ENCODE results near the gene UBTD1.

DNA sequence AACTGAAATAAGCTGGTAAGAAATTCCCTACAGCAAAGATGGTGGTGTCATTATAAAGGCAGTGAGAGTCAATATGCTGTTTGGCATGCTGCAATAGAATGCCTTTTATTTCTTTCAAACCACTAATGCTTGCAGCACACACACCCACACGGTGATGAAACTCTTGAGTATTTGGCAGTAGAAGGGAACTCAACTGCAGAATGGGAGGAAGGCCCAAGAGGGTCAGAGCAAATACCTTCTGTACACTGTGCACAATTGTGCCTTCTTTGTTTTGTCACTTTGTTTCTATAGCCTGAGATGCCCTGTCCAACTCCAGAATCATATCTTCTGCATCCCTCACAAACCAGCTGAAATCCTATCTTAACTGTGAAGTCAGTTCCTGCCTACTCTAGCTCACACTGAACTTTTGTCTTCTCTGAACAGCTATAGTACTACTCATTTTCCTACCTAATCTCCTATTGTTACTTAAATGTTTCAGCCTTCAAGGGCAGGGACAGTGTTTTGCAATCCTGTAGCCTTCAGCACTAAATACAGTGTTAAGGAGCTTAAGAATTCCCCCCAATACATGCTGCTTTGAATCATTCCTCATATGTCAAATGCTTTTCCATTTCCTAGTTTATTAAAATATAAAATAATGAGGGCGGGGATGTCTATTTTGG is 22.7 kb upstream of the UBTD1 start:
- TF ChIP-seq GATA2 (IDR thresholded peaks at IDR 0.05; ENCODE audit: low read depth, low read length) (no peak), GATA3 (IDR thresholded peaks at IDR 0.05; ENCODE audit: low read depth, low read length) (no peak)

All from SH-SY5Y (cell line).